Vagina (tissue), 2 donors: ENCODE data around the gene BAIAP2L1. TPM values are rescaled to one million over a fixed set of nuclear protein-coding genes. Genes with fewer than 3 reads are reported as not detected.
A peak's percentile ranks its signal among the peaks of the same experiment; 100 is the strongest.

Experiments
- DNase-seq, 2 donors: peaks; one replicate each; pipeline ENCODE4 v3.0.0-alpha.2; 2017; ENCODE audit errors: extremely low spot score in 2 of 2
- H3K27ac ChIP-seq: fragments of 200-600 bp; sonication (generic); one replicate; pipeline ENCODE4 v1.5.1; 2019
- H3K27me3 ChIP-seq: fragments of 200-600 bp; sonication (generic); one replicate; pipeline ENCODE4 v1.5.1; 2019
- H3K36me3 ChIP-seq, 2 donors: fragments of 200-600 bp; sonication (generic); one replicate each; pipeline ENCODE4 v1.5.1; 2017 to 2019
- H3K4me1 ChIP-seq: fragments of 200-600 bp; sonication (generic); one replicate; pipeline ENCODE4 v1.5.1; 2019
- H3K4me3 ChIP-seq, 2 donors: fragments of 200-600 bp; sonication (generic); 1 replicate in 1 of 2; 2 replicates in 1 of 2; pipeline ENCODE4 v1.5.1; 2016 to 2019
- H3K9me3 ChIP-seq: fragments of 200-600 bp; sonication (generic); one replicate; pipeline ENCODE4 v1.5.1; 2019
- POLR2A ChIP-seq, 2 donors: fragments of 450-650 bp; IDR thresholded peaks; one replicate each; pipeline ENCODE4 v1.6.1; 2017; ENCODE audit warnings: antibody characterized with exemption in 2 of 2, mild to moderate bottlenecking in 2 of 2, moderate library complexity in 2 of 2
- POLR2AphosphoS5 ChIP-seq, 2 donors: sonication (generic); formaldehyde crosslinking; IDR thresholded peaks; one replicate each; pipeline ENCODE4 v1.9.0; 2017; ENCODE audit warnings: antibody characterized with exemption in 2 of 2, mild to moderate bottlenecking in 2 of 2, low read depth in 1 of 2; ENCODE audit not compliant: insufficient read depth in 1 of 2
- intact Hi-C: fragments of 100-400 bp; cut with DNase I; formaldehyde crosslinking; loops from one replicate; pipeline ENCODE4 v1.15.1; 2023
- total RNA-seq: library from RNA; depleted of rRNA; stranded (reverse); fragments of >200 nt; gene quantifications from one replicate; pipeline ENCODE4 v1.2.3, GENCODE V29; 2016
- TF ChIP-seq, protein P1 (sequence below), 3 experiments: fragments of 450-650 bp in 2 of 3; fragments of 200-600 bp in 1 of 3; sonication (generic) in 1 of 3; IDR thresholded peaks; one replicate each; pipeline ENCODE4 v1.5.1; 2017 to 2019; ENCODE audit warnings: antibody characterized with exemption in 3 of 3, mild to moderate bottlenecking in 2 of 3, moderate library complexity in 2 of 3

Gene BAIAP2L1
- total RNA-seq, 1 donor from 2014 or later = 17.2 TPM

GRCh38 chr7:98285157-98286092, 115.5 kb downstream of the BAIAP2L1 start:
- Histone ChIP-seq H3K4me1 (peaks cover 81% of the 10 kb centered on the region), H3K9me3 (no peaks in the 10 kb centered on the region), H3K27me3 (no peaks in the 10 kb centered on the region), H3K27ac (peak overlapping the region; percentile 99), H3K4me3 (peak overlapping the region; percentile 99), H3K36me3 (no peaks in the 10 kb centered on the region)
- intact Hi-C loops = loop anchor here (5.0 kb wide), 1 partner anchor 33 kb away; the partner anchor contains the start of gene TECPR1
- TF ChIP-seq POLR2AphosphoS5 (IDR thresholded peaks at IDR 0.05; ENCODE audit: insufficient read depth in 1 of 2, low read depth in 1 of 2) (no peak), POLR2A (IDR thresholded peaks at IDR 0.05) (no peak)
- TF ChIP-seq, protein P1, sequence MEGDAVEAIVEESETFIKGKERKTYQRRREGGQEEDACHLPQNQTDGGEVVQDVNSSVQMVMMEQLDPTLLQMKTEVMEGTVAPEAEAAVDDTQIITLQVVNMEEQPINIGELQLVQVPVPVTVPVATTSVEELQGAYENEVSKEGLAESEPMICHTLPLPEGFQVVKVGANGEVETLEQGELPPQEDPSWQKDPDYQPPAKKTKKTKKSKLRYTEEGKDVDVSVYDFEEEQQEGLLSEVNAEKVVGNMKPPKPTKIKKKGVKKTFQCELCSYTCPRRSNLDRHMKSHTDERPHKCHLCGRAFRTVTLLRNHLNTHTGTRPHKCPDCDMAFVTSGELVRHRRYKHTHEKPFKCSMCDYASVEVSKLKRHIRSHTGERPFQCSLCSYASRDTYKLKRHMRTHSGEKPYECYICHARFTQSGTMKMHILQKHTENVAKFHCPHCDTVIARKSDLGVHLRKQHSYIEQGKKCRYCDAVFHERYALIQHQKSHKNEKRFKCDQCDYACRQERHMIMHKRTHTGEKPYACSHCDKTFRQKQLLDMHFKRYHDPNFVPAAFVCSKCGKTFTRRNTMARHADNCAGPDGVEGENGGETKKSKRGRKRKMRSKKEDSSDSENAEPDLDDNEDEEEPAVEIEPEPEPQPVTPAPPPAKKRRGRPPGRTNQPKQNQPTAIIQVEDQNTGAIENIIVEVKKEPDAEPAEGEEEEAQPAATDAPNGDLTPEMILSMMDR (IDR thresholded peaks at IDR 0.05) = no peak
- DNase-seq = no peak

GRCh38 chr7:98284335-98285036, 116.4 kb downstream of the BAIAP2L1 start:
- peak in 1 of 2 donors; percentile 81 for TF ChIP-seq POLR2AphosphoS5 (IDR thresholded peaks at IDR 0.05; ENCODE audit: insufficient read depth in 1 of 2, low read depth in 1 of 2)
- TF ChIP-seq, protein P1 (IDR thresholded peaks at IDR 0.05) = no peak
- TF ChIP-seq POLR2A (IDR thresholded peaks at IDR 0.05) = no peak
- Histone ChIP-seq H3K4me3 (peak overlapping the region; percentile 99), H3K27ac (peak overlapping the region; percentile 99), H3K36me3 (no peaks in the 10 kb centered on the region), H3K9me3 (no peaks in the 10 kb centered on the region), H3K4me1 (peaks cover 83% of the 10 kb centered on the region), H3K27me3 (no peaks in the 10 kb centered on the region)
- no peak for DNase-seq
- intact Hi-C loops = loop anchor here (5.0 kb wide), 1 partner anchor 32 kb away; the partner anchor contains the start of gene TECPR1

GRCh38 chr7:98283887-98284222, 117.0 kb downstream of the BAIAP2L1 start:
- peak overlapping the region; percentile 99 for H3K27ac ChIP-seq
- no peak for DNase-seq
- H3K4me1 ChIP-seq = peaks cover 77% of the 10 kb centered on the region
- H3K36me3 ChIP-seq = no peaks in the 10 kb centered on the region
- no peaks in the 10 kb centered on the region for H3K27me3 ChIP-seq
- no peaks in the 10 kb centered on the region for H3K9me3 ChIP-seq
- intact Hi-C loops = no loop called here
- no peak for TF ChIP-seq POLR2AphosphoS5 (IDR thresholded peaks at IDR 0.05; ENCODE audit: insufficient read depth in 1 of 2, low read depth in 1 of 2)
- no peak for TF ChIP-seq POLR2A (IDR thresholded peaks at IDR 0.05)
- TF ChIP-seq, protein P1 (IDR thresholded peaks at IDR 0.05) = no peak
- H3K4me3 ChIP-seq = peak overlapping the region; percentile 99

GRCh38 chr7:98283127-98283886, 117.6 kb downstream of the BAIAP2L1 start:
- Histone ChIP-seq H3K27ac (peak overlapping the region; percentile 99), H3K4me1 (peaks cover 71% of the 10 kb centered on the region), H3K36me3 (no peaks in the 10 kb centered on the region), H3K9me3 (no peaks in the 10 kb centered on the region), H3K4me3 (peak overlapping the region; percentile 99), H3K27me3 (no peaks in the 10 kb centered on the region)
- TF ChIP-seq, protein P1 (IDR thresholded peaks at IDR 0.05) = no peak
- TF ChIP-seq POLR2A (IDR thresholded peaks at IDR 0.05) = peak in 1 of 2 donors; percentile 42
- TF ChIP-seq POLR2AphosphoS5 (IDR thresholded peaks at IDR 0.05; ENCODE audit: insufficient read depth in 1 of 2, low read depth in 1 of 2) = peak; percentile 40 to 75
- intact Hi-C loops = no loop called here
- no peak for DNase-seq
